ACHN (cell line): ENCODE results near the gene ACSS3.
"Not testable (repeated sequence)": the region's sequence is repeated elsewhere in the genome, so short reads cannot be mapped to it uniquely, and the experiment has no call there.

ENCODE experiments used
- DNase-seq: peaks from one replicate; pipeline ENCODE4 v3.0.0-alpha.2; 2015
- in situ Hi-C: cut with HindIII; loops from 2 replicates; pipeline ENCODE4 v1.10.0; 2017; ENCODE audit warnings: low sequenced_read_pairs, low pct_ligation_motif_present, low pct_unique_long_range_greater_than_20kb

The ACSS3 gene

GRCh38 chr12:81089412-81089811, 11.5 kb downstream of the ACSS3 start:
- no peak for DNase-seq
- in situ Hi-C loops, result no loop called here

GRCh38 chr12:81092053-81092452, 14.2 kb downstream of the ACSS3 start:
- DNase-seq, result no peak
- in situ Hi-C loops, result no loop called here

- in situ Hi-C loops, result no loop called here
- DNase-seq, result no peak
Measured at GRCh38 chr12:81094718-81095360, 17.0 kb downstream of the ACSS3 start.

- peak; percentile 70 for DNase-seq
- in situ Hi-C loops, result no loop called here
Measured at GRCh38 chr12:81095501-81096232, 17.8 kb downstream of the ACSS3 start.

GRCh38 chr12:81105687-81106086, 27.8 kb downstream of the ACSS3 start:
- no peak for DNase-seq
- in situ Hi-C loops, result no loop called here

- in situ Hi-C loops, result no loop called here
- no peak for DNase-seq
Measured at GRCh38 chr12:81114226-81114625, 36.3 kb downstream of the ACSS3 start.

GRCh38 chr12:81119069-81119468, 41.2 kb downstream of the ACSS3 start:
- DNase-seq, in situ Hi-C loops: not testable (repeated sequence)

- in situ Hi-C loops, result no loop called here
- no peak for DNase-seq
Measured at GRCh38 chr12:81120961-81121360, 43.1 kb downstream of the ACSS3 start.

GRCh38 chr12:81123611-81124010, 45.7 kb downstream of the ACSS3 start:
- no peak for DNase-seq
- in situ Hi-C loops, result no loop called here

GRCh38 chr12:81125691-81126090, 47.8 kb downstream of the ACSS3 start:
- DNase-seq, result no peak
- in situ Hi-C loops, result no loop called here

- DNase-seq, result peak; percentile 70
- in situ Hi-C loops, result no loop called here
Measured at GRCh38 chr12:81128930-81129554, 51.2 kb downstream of the ACSS3 start.

- in situ Hi-C loops, result no loop called here
Measured at GRCh38 chr12:81136519-81136918, 58.6 kb downstream of the ACSS3 start.

GRCh38 chr12:81137801-81138200, 59.9 kb downstream of the ACSS3 start:
- in situ Hi-C loops, result no loop called here
- DNase-seq, result no peak

More at GRCh38 chr12:81136519-81136918, 58.6 kb downstream of the ACSS3 start:
- no peak for DNase-seq

GRCh38 chr12:81141217-81141616, 63.3 kb downstream of the ACSS3 start:
- in situ Hi-C loops, result no loop called here
- no peak for DNase-seq

GRCh38 chr12:81143057-81143456, 65.2 kb downstream of the ACSS3 start:
- in situ Hi-C loops, result no loop called here
- no peak for DNase-seq

GRCh38 chr12:81146228-81147225, 68.6 kb downstream of the ACSS3 start:
- in situ Hi-C loops, result no loop called here
- DNase-seq, result no peak

GRCh38 chr12:81147292-81147919, 69.5 kb downstream of the ACSS3 start:
- in situ Hi-C loops, result no loop called here
- DNase-seq, result no peak

- DNase-seq, result no peak
- in situ Hi-C loops, result no loop called here
Measured at GRCh38 chr12:81150382-81150781, 72.5 kb downstream of the ACSS3 start.
